HK-2 (cell line): ENCODE measurements around the gene ARHGEF7.

Source experiments
- DNase-seq: peaks from one replicate; pipeline ENCODE4 v3.0.0-alpha.2; 2018; ENCODE audit not compliant: unreplicated experiment

ARHGEF7 gene

DNA sequence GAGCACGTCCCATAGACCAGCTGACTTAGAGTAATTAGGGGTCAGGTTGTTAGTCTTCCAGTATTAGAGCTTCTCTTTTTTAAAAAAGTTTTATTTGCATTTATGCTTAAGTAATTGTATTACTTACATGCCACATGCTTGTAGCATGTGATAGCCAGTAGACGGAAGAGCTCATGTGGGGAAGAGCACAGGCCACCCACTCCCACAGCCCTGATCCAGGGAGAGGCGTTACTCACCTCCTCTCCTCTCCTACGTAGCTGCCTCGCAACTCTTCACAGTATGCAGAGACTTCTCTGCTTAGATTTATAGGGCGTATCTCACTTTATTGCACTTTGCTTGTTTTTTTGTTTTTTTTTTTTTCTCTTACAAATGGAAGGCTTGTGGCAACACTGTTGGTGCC lies 110.1 kb downstream of the ARHGEF7 start:
- DNase-seq, result no peak

DNA sequence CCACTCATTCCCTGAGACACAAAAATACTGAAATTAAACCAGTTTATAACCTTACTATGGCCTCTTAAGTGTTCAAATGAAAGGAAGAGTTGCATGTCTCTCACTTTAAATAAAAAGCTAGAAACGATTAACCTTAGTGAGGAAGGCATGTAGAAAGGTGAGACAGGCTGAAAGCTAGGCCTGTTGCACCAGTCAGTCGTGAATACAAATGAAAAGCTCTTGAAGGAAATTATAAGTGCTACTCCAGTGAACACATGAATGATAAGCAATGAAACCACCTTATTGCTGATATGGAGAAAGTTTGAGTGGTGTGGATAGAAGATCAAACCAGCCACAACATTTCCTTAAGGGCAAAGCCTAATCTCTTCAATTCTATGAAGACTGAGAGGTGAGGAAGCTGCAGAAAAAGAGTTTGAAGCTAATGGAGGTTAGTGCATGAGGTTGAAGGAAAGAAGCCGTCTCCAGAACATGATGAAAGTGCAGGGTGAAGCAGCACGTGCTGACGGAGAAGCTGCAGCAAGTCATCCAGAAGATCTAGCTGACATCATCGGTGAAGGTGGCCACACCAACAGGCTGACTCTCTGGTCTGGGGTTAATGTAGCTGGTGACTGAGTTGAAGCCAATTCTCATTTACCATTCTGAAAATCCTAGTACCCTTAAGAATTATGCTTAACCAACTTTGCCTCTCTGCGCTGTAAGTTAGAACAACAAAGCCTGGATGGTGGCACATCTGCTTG lies 110.9 kb downstream of the ARHGEF7 start:
- DNase-seq, result no peak

DNA sequence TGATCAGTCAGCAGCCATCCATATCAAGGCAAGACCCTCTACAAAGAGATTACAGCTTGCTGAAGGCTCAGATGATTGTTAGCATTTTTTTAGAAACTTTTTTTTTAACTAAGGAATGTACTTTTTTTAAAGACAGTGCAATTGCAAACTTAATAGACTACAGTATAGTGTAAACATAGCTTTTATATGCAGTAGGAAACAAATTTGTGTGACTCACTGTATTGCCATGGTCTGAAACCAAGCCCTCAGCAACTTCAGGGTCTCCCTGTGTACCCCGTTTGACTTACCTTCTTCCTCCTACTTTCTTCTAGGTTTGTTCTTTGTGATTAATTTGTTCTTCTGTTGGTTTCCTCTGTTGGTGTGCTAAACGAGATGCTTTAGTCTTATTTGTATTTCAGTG lies 112.3 kb downstream of the ARHGEF7 start:
- DNase-seq, result no peak

DNA sequence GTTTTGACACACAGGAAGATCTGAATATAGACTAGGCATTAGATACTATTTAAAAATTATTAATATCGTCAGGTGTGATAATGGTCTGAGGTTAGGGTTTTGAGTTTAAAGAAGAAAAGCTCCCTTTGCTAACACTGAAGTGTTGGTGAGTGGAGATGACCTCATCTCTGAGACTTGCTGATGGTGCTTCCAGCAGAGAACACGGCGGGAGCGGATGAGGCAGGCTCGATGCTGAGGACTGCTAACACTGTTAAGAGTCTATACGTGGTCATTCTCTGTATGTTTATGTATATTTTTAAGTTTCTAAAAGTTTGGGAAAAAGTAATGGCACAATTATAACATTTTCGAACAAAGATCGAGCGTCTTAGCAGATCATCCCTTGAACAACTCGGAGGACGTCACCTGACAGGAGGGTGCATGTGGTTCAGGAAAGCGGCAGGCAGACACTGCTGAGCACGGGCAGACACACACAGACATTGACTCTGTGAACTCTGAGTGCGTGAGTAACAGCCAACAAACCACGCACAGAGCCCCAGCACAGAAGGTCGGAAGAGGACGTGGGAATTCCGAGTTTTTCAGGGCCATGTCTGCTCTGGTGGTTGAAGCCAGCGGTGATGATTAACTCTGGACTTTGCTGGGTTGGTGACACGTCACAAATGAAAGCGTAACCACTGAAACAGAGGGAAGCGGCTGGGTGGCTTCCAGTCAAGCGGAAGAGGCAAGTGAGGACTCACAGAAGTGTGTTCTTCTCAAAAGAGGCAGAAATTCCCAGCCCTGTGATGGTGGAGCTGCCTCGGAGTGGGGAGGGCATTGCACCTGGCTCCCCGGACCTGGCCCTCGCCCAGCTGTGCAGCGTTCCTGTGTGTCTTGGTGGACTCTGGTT lies 113.4 kb downstream of the ARHGEF7 start:
- peak; percentile 83 for DNase-seq

DNA sequence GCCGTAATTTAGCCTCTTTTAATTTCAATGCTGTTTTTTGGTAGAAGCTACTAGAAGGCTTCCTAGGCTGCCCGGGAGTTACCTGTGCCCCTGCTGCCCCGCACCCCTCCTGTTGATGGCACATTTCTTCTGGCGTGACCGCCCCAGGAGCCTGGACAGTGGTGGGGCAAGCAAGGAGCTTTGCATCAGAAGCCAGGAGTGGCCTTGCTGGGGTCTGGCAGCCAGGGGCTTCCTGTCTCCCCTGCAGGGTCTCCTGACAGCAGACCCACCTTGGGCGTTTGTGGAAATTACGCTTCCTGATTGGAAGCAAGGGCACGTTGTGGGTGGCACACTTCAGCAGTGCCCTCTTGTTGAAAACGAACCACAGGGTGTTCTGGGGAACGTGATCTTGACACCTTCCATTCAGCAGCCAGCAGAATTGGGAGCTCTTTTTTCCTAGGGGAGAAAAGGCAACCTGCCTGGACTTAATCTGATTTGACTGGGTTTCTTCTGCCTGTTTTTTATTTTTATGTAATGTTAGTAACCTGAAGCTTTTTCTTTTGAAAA lies 115.3 kb downstream of the ARHGEF7 start:
- DNase-seq, result no peak

DNA sequence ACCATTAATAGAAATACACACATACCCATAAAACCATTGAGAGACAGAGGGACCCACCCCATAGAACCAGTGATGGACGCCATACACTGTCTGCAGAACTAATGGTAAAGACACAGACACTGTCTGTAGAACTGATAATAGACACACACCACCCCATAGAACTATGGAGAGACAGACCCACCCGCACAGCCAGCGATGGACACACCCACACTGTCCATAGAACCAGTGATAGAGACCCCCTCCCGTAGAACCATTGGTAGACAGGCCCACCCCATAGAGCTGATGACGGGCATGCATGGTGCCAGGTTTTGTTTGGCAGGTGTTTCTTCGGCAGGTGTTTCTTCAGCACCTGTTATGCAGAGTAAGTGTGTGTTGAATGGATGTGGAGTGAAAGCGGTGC lies 117.1 kb downstream of the ARHGEF7 start:
- no peak for DNase-seq

DNA sequence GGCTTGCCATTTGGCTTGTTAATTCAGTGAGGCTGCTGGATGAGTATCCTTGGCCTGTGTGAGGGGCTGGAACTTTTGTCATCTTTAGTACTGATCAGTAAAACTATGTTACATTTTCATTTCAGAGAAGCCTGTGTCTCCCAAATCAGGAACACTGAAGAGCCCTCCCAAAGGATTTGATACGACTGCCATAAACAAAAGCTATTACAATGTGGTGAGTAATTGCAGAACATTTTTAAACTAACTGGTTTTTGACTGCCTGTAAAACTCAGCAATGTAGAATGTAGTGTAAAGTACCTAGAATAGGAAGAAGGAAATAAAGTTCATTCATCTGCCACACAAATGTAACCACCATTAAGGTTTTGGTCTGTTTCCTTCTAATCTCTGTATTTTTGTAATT lies 118.0 kb downstream of the ARHGEF7 start:
- no peak for DNase-seq

DNA sequence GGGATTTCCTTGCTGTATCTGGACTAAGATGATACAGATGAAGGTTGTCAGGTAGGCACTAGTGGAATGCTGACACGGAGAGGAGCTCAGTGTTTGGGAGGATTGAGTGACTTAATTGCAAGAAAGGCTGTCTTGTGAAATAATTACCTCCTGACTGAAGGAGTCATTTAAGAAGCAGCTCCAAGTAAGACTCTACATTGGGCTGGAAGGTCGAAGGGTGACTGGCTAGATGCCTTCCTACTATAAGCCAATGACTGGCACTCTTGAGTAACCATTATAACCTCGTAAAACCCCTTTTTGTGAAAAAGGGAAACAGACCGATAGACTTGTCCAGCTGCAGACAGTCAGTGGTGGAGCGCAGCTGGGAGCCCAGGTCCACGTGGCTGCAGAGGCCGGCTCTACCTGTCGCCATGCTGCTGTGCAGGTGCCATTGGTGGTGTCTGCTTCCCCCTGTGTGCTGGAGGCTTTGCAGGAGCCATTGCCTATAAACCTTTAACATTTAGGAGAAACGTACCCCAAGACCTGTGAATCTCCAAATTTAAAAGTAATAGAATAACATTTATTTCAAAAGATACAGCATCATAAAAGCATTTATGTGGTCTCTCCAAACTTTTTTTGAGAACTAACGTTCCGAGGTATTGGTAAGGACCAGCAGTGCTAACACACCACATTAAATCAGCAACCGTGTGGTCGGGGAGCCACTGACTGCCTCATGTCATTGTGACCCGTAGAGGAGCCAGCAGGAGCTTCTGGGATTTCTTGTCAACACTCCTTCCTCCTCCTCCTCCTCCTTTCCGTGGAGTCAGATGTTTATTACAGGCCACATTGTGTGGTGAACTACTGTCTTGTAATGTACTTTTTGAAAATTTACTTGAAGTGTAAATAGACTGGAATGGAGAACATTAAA lies 124.9 kb downstream of the ARHGEF7 start:
- DNase-seq, result no peak

DNA sequence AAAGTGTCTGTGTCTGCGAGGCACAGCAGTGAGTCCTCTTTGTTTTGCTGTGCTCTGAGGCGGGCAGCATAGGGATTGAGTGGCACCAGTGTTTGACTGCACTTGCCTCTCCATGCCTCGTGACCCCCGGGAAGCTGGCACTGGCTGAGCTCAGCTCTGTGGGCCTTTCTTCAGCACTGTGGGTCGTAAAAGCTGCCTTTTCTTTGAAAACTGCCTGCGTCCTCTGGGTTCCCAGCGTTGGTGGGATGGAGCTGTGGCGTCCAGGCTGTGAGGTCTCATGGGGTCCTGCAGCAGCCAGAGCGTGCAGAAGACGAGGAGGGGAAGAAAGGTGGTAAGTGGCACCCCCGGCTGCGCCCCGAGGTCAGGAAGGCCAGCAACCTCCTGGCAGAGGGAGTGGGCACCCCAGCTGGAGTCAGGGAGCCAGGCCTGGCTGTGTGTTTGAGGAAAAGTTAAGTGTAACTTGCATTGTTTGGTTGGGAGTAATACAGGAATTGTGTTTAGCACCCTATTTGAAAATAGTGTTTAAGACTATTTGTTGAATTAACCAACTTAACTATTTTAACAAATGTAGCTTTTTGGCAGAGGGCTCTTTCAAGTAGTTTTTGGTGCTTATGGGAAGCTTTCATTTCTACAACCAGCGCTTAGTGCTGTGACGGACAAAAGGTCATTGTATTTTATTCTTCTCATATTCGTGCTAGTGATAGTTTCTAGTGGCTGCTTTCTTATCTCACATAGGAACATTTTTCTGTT lies 126.1 kb downstream of the ARHGEF7 start:
- no peak for DNase-seq

DNA sequence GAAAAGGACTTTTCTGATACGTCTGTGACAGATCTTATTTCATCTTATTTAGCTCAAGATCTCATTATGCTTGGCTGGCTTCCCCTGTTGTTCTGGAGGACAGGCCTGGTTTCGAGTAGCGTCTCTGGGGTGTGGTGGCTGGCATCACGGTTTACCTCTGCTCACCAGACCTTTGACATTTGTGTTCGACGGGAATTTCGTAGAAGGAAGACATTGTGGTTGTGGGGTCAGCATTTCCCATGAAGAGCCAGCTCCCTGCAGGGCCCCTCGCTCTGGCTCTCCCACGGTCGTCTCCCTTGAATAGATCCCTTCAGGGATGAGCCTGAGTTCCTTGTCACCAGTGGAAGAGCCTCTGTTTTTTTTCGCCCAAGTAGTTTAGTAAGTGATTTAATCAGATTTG lies 126.8 kb downstream of the ARHGEF7 start:
- no peak for DNase-seq

DNA sequence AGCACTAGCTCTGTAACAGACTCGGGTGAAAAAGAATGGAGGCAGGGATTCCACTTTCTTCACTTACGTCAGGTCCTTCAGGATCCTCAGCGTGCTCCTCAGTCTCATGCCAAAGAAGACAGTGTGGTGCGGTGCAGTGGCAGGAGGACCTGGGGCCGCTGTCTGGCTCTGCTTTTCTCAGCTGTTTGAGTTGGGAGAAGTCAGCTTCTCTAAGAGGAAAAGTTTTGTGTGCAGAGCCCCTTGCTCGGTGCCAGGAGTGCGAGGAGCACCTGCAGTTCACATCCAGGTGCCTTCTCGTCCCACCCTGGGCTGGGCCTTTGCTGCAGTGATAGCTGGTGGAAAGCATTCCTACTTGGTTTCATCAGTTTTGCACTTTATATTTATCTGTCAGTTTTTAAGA lies 127.5 kb downstream of the ARHGEF7 start:
- no peak for DNase-seq

DNA sequence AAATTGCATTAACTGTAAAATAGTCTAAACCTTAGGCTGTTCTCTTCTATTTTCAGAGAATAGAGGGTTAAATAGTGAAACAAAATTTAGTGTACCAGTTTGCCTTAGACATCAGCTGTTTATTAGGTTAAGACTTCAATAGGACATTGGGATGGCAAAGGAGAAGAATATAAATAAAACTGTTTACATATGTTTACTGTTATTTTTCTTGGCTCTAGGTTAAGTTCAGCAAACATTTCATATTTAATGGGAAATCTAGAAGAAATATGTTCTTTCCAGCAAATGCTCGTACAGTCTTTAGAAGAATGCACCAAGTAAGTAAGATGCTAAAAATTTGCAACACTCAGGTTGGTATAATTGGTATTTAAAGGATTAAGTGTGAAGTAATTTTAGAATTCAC lies 128.9 kb downstream of the ARHGEF7 start:
- DNase-seq, result no peak

DNA sequence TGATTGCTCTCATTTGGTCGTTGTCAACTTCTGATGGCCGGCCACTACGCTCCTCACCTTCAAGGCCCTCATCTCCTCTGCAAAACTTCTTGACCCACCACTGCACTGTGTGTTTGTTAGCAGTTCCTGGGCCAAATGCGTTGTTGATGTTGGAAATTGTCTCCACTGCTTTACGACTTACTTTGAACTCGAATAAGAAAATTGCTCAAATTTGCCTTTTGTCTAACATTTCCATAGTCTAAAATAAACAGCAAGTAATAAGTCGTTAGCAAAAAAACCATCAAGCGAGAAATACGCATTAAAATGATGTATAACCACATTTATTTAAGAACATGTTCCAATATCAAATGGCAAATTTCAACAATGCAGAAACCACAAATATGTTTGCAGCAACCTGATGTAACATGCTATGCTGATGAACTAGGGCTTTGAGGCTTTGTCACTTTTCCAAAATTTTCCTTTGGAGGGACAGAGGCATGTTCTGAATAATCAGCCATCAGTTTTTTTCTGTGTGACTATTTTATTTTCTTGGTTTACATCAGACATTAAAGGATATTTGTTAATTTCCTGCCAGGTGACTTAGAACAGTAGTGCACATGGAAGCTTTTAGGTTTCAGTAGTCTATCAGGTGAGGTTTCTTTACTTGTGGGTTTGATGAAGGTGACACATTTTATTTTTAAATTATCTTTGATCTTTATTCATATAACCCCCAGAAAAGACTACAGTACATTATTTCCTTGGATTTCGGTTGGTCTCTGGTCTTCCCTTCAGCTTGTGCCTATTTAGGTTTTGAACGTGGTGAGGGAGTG lies 130.7 kb downstream of the ARHGEF7 start:
- DNase-seq, result no peak

DNA sequence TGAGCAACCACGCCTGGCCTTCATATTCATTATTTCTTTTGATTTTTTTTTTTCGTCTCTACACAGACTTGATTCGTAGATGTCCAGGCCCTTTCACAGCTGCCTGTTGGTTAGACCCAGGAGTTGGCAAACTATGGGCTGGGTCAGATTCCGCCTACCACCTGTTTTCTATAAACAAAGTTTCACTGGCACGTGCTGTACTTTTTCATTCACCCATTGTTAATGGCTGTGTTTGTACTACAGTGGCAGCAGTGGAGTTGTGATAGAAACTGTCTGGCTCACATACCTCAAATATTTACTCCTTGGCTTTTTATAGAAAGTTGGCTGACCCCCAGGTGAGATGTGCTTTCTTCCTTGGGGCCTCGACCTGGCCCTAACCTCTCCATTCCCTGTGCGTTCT lies 132.4 kb downstream of the ARHGEF7 start:
- no peak for DNase-seq

DNA sequence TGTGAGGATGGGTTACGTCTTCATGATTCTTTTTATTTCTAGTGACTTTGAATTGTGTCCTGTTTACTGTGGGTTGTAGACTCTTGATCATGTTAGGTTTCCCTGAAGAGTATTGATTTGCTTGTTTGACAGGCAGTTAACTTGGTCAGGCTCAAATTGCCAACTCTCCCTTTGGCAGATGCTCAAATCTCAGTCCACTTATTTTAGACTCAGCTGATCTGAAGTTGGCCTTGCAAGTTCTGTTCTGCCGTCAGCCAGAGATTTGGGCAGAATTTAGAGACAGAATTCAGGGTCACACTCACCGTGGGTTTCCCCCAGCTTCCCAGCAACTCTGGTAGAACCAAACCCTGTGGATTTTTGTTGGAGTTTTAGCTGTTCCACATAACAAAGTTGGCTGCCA lies 133.7 kb downstream of the ARHGEF7 start:
- DNase-seq, result no peak

DNA sequence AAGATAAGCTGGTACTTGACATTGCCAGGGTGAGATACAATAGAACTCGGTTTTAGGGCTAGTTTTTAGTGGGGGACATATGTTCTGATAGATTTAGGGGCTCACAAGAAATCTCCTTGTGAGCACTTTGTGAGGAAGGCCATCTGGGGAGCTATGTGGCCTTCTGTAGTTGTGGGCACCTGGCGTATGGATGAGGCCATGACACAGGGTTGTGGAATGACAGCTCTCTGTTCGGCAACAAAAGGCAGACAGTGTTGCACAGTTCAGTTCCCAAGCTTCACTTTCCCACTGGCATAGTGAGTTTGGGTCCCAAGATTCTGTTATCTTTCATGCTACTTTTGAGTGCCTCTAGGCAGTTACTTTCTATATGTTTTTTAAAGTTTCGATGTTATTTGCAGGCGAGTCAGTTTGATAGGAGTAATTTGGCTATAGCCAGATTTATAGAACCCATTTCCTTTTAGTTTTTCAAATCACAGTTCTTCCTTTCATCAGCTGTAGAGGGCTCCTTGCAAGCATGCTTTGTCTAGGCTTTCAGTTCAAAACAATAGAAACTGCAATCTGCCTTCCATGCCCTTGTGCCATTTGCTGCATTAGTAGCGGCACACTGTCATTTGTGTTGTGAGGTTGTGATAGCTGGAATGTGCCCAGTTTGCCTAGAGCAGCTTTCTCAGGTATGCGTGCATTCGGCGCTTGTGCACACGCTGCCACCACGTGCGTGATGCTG lies 134.7 kb downstream of the ARHGEF7 start:
- no peak for DNase-seq

DNA sequence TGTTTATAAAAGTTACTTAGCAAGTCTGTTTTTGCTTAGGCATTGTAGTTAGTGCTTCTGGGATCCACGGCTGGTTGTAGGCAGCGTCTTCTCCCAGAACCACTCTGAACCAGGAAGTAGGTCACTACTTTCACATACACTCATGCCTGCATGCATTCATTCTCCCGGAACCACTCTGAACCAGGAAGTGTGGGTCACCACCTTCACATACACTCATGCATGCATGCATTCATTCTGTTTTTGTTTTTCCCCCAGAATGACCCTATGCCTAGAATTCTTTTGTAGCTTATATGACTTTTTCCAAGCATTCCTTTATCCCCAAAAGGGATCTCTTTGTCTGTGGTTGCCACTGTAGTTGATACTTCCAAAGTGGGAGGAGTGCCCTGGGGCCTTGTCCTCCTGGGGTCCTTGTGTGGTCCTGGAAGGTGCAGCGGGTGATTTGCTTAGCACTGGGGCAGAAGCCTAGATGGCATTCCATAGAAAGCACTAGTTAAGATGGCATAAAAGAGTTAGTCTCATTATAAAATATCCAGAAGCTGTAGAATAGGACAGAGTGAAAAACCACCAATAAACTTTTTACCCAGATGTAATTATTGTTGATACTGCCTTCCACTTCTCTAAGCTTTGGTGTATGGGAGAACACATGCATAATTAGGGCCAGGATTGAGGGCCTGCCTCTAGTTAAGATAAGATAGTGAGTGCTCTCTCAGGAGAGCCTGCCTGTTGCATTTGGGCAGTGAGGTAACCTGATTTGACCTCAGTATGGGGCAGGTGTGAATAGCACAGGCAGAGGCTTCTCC lies 136.7 kb downstream of the ARHGEF7 start:
- DNase-seq, result peak; percentile 3

DNA sequence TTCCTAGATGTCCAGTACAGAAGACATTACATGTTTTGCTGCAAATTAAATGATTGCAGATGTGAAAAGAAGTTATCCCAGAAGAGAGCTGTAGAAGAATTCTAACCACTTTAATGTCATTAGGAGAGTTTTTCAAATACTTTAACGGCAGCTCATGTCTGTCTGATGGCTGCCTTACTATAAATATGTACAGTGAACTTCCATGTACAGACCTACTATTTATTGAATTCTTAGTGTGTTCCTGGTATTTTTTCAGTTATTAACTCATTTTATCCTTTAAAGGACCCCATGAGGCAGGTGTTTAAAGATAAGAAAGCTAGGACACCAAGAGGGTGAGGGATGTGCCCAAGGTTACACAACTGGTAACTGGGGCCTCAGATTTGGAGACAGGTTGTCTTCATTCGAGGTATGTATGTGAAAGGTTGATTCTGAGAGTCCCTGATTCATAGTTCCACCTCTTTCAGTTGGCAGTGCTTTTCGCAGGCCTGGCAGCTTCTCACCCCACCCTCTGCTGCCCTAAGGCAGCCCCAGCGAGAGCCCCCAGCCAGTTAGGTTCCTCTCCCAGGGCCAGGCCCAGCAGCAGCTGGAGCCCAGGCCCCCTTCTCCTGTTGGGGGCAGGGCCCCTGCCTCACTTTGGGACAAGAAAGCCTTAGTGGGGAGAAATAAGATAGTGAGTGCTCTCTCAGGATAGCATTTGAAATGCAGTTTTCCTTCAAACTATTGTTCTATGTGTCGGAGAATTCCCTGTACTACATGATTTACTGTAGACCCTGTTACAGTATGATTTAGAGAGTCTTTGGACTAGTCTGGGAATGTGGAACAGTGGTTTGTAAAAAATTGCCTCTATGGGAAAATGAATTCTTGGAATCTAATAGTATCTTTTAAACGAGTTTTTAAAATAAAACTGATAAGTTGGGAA lies 137.6 kb downstream of the ARHGEF7 start:
- no peak for DNase-seq
